HG03457 (cell line): Measurements from ENCODE around the gene SORL1-AS1.

Experiments used
- ATAC-seq: cut with Tn5 transposase; IDR thresholded peaks from one replicate; pipeline ENCODE4 v1.9.1; 2021; ENCODE audit warnings: moderate number of reproducible peaks; ENCODE audit not compliant: unreplicated experiment

The SORL1-AS1 gene

GRCh38 chr11:121406291-121406690, 46.5 kb downstream of the SORL1-AS1 start:
- ATAC-seq: no peak

- no peak for ATAC-seq
These were observed 47.1 kb downstream of the SORL1-AS1 start for GRCh38 chr11:121405646-121406045.

GRCh38 chr11:121394785-121395184, 58.0 kb downstream of the SORL1-AS1 start:
- no peak for ATAC-seq

GRCh38 chr11:121393855-121394254, 58.9 kb downstream of the SORL1-AS1 start:
- ATAC-seq: no peak

- ATAC-seq: no peak
These were observed 60.9 kb downstream of the SORL1-AS1 start for GRCh38 chr11:121391914-121392313.

- ATAC-seq: no peak
These were observed 63.1 kb downstream of the SORL1-AS1 start for GRCh38 chr11:121389651-121390050.
